MM.1S (cell line): Measurements from ENCODE around the gene GRB2.

Experiments
- DNase-seq: peaks from one replicate; pipeline ENCODE4 v3.0.0-alpha.2; 2015
- H2AFZ ChIP-seq: fragments of 300-600 bp; sonication (generic); 2 replicates; pipeline ENCODE4 v1.6.0; 2016; ENCODE audit warnings: antibody characterized with exemption, low read length
- H3F3A ChIP-seq: fragments of 300-600 bp; sonication (generic); 2 replicates; pipeline ENCODE4 v1.6.1; 2016; ENCODE audit warnings: mild to moderate bottlenecking, antibody characterized with exemption, low read length, moderate library complexity, mixed read lengths; ENCODE audit not compliant: insufficient read depth
- H3K27ac ChIP-seq: fragments of 300-600 bp; sonication (generic); 2 replicates; pipeline ENCODE4 v1.5.1; 2016; ENCODE audit warnings: mild to moderate bottlenecking, low read length
- H3K27me3 ChIP-seq: fragments of 300-600 bp; sonication (generic); replicated peaks from 2 replicates; pipeline ENCODE4 v1.6.0; 2016; ENCODE audit warnings: low read length; ENCODE audit not compliant: insufficient read depth
- H3K36me3 ChIP-seq: fragments of 300-600 bp; sonication (generic); replicated peaks from 2 replicates; pipeline ENCODE4 v1.6.1; 2016; ENCODE audit warnings: mild to moderate bottlenecking, low read length, mixed read lengths; ENCODE audit not compliant: insufficient read depth
- H3K4me1 ChIP-seq: fragments of 300-600 bp; sonication (generic); 2 replicates; pipeline ENCODE4 v1.6.1; 2016; ENCODE audit warnings: low read length, mixed read lengths
- H3K4me2 ChIP-seq: fragments of 300-600 bp; sonication (generic); 2 replicates; pipeline ENCODE4 v1.6.0; 2016; ENCODE audit warnings: low read depth, low read length
- H3K4me3 ChIP-seq: fragments of 300-600 bp; sonication (generic); 2 replicates; pipeline ENCODE4 v1.5.1; 2016; ENCODE audit warnings: low read length, mixed read lengths
- H3K79me2 ChIP-seq: fragments of 300-600 bp; sonication (generic); 2 replicates; pipeline ENCODE4 v1.6.1; 2016; ENCODE audit warnings: mixed run types, low read length, mixed read lengths
- H3K9ac ChIP-seq: fragments of 300-600 bp; sonication (generic); 2 replicates; pipeline ENCODE4 v1.6.1; 2016; ENCODE audit warnings: low read length, mixed read lengths
- H3K9me2 ChIP-seq: fragments of 300-600 bp; sonication (generic); replicated peaks from 2 replicates; pipeline ENCODE4 v1.6.1; 2016; ENCODE audit warnings: mild to moderate bottlenecking, low read length, mixed read lengths; ENCODE audit not compliant: insufficient read depth
- H3K9me3 ChIP-seq: fragments of 300-600 bp; sonication (generic); replicated peaks from 2 replicates; pipeline ENCODE4 v1.6.1; 2016; ENCODE audit warnings: mild to moderate bottlenecking, low read length, mixed read lengths; ENCODE audit not compliant: insufficient read depth
- H4K20me1 ChIP-seq: fragments of 300-600 bp; sonication (generic); 2 replicates; pipeline ENCODE4 v1.6.1; 2016; ENCODE audit warnings: mild to moderate bottlenecking, low read length, moderate library complexity, mixed read lengths; ENCODE audit not compliant: insufficient read depth
- CTCF ChIP-seq: fragments of 300-600 bp; sonication (generic); IDR thresholded peaks from 2 replicates; pipeline ENCODE4 v1.5.1; 2016; ENCODE audit warnings: antibody characterized with exemption, low read length, mixed read lengths
- EZH2 ChIP-seq: fragments of 300-600 bp; sonication (generic); optimal IDR thresholded peaks from 2 replicates; pipeline ENCODE3; 2017; ENCODE audit warnings: low read depth, mild to moderate bottlenecking, antibody characterized with exemption, low read length, mixed read lengths
- EZH2phosphoT487 ChIP-seq: fragments of 300-600 bp; sonication (generic); IDR thresholded peaks from 2 replicates; pipeline ENCODE4 v1.6.1; 2018; ENCODE audit warnings: antibody characterized with exemption, low read length

Gene GRB2

GRCh38 chr17:75271955-75272847 is 133.3 kb downstream of the GRB2 start:
- no peaks in the 10 kb centered on the region for H3K36me3 ChIP-seq

GRCh38 chr17:75271233-75271954 is 134.1 kb downstream of the GRB2 start:
- Histone ChIP-seq H4K20me1 (no peaks in the 10 kb centered on the region), H2AFZ (peak overlapping the region; percentile 89), H3K9me3 (no peaks in the 10 kb centered on the region), H3F3A (peaks cover 43% of the 10 kb centered on the region), H3K27ac (peak overlapping the region; percentile 44), H3K4me2 (peak overlapping the region; percentile 89), H3K27me3 (no peaks in the 10 kb centered on the region), H3K4me3 (peak overlapping the region; percentile 65), H3K79me2 (peaks cover 11% of the 10 kb centered on the region; the same call in 1 of the 2 replicates), H3K9me2 (no peaks in the 10 kb centered on the region), H3K9ac (peak overlapping the region; percentile 66), H3K36me3 (no peaks in the 10 kb centered on the region), H3K4me1 (peaks cover 12% of the 10 kb centered on the region)
- DNase-seq: peak; percentile 87
- TF ChIP-seq EZH2: no peak
- peak; percentile 37 for TF ChIP-seq CTCF

More at GRCh38 chr17:75271955-75272847, 133.3 kb downstream of the GRB2 start:
- Histone ChIP-seq H2AFZ (peak overlapping the region; percentile 89), H3K9me3 (no peaks in the 10 kb centered on the region), H3K9ac (peak overlapping the region; percentile 66), H3F3A (peaks cover 43% of the 10 kb centered on the region), H3K9me2 (no peaks in the 10 kb centered on the region), H3K27ac (peak overlapping the region; percentile 44; the same call in 1 of the 2 replicates), H3K79me2 (peaks cover 14% of the 10 kb centered on the region), H4K20me1 (no peaks in the 10 kb centered on the region), H3K27me3 (no peaks in the 10 kb centered on the region), H3K4me2 (peak overlapping the region; percentile 89), H3K4me3 (peak overlapping the region; percentile 65), H3K4me1 (peaks cover 12% of the 10 kb centered on the region)
- peak; percentile 34 for DNase-seq
- TF ChIP-seq CTCF (peak; percentile 22; the same call in 1 of the 2 replicates), EZH2 (no peak)

- H3F3A ChIP-seq: peaks cover 43% of the 10 kb centered on the region
- peak within 1 kb of the TSS; percentile 99 for H2AFZ ChIP-seq
- H3K27me3 ChIP-seq: no peaks in the 10 kb centered on the region
- no peaks in the 10 kb centered on the region for H4K20me1 ChIP-seq
- no peak for TF ChIP-seq EZH2
- TF ChIP-seq EZH2phosphoT487: no peak
- no peak for TF ChIP-seq CTCF
- H3K4me1 ChIP-seq: peaks cover 12% of the 10 kb centered on the region
- peaks cover 11% of the 10 kb centered on the region; the same call in 1 of the 2 replicates for H3K79me2 ChIP-seq
- peak within 1 kb of the TSS; percentile 97 for H3K9ac ChIP-seq
- no peaks in the 10 kb centered on the region for H3K9me2 ChIP-seq
- peak within 1 kb of the TSS; percentile 99 for H3K4me2 ChIP-seq
- no peaks in the 10 kb centered on the region for H3K9me3 ChIP-seq
- H3K4me3 ChIP-seq: peak within 1 kb of the TSS; percentile 99
- H3K36me3 ChIP-seq: no peaks in the 10 kb centered on the region
- H3K27ac ChIP-seq: peak within 1 kb of the TSS; percentile 48
- no peak for DNase-seq
Measured at GRCh38 chr17:75270966-75271232, 134.6 kb downstream of the GRB2 start, which contains the start of gene MIF4GD. TSS of gene MIF4GD (minus strand) at chr17:75271231. CDS start at chr17:75270195, 1,036 bp downstream.
